PC-3 (cell line): Measurements from ENCODE around the gene ATG4B.
"Not testable (repeated sequence)": the region's sequence is repeated elsewhere in the genome, so short reads cannot be mapped to it uniquely, and the experiment has no call there.

Source experiments
- EZH2 ChIP-seq: fragments of 300-600 bp; sonication (generic); IDR thresholded peaks from one replicate; pipeline ENCODE4 v1.6.1; 2017; ENCODE audit warnings: antibody characterized with exemption, mild to moderate bottlenecking, low read length; ENCODE audit not compliant: unreplicated experiment
- TF ChIP-seq, protein P1 (sequence below): fragments of 300-600 bp; sonication (generic); conservative IDR thresholded peaks from 2 replicates; pipeline ENCODE4 v1.5.1; 2017; ENCODE audit warnings: antibody characterized with exemption, low read depth, mild to moderate bottlenecking, low read length

DNA sequence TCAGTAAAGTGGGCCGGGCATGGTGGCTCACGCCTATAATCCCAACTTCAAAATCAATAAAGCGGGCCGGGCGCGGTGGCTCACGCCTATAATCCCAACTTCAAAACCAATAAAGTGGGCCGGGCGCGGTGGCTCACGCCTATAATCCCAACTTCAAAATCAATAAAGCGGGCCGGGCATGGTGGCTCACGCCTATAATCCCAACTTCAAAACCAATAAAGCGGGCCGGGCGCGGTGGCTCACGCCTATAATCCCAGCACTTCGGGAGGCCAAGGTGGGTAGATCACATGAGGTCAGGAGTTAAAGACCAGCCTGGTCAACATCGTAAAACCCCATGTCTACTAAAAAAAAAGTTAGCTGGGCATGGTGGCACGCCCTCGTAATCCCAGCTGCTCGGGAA, 25.2 kb downstream of the ATG4B start:
- TF ChIP-seq EZH2, result not testable (repeated sequence)
- TF ChIP-seq, protein P1, sequence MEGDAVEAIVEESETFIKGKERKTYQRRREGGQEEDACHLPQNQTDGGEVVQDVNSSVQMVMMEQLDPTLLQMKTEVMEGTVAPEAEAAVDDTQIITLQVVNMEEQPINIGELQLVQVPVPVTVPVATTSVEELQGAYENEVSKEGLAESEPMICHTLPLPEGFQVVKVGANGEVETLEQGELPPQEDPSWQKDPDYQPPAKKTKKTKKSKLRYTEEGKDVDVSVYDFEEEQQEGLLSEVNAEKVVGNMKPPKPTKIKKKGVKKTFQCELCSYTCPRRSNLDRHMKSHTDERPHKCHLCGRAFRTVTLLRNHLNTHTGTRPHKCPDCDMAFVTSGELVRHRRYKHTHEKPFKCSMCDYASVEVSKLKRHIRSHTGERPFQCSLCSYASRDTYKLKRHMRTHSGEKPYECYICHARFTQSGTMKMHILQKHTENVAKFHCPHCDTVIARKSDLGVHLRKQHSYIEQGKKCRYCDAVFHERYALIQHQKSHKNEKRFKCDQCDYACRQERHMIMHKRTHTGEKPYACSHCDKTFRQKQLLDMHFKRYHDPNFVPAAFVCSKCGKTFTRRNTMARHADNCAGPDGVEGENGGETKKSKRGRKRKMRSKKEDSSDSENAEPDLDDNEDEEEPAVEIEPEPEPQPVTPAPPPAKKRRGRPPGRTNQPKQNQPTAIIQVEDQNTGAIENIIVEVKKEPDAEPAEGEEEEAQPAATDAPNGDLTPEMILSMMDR, result not testable (repeated sequence)
